Raji (cell line): ENCODE results near the gene TANGO6.

Experiments used
- POLR2A ChIP-seq: IDR thresholded peaks from 2 replicates; pipeline ENCODE4 v1.6.1; 2011; ENCODE audit warnings: low read depth, low read length, control low read depth; ENCODE audit not compliant: insufficient read depth

The TANGO6 gene

GRCh38 chr16:69040144-69040909 lies 197.0 kb downstream of the TANGO6 start:
- TF ChIP-seq POLR2A, result no peak

- TF ChIP-seq POLR2A, result no peak
Measured at GRCh38 chr16:69048328-69049120, 205.2 kb downstream of the TANGO6 start.

- TF ChIP-seq POLR2A, result no peak
Measured at GRCh38 chr16:69049146-69049545, 205.8 kb downstream of the TANGO6 start.

- no peak for TF ChIP-seq POLR2A
Measured at GRCh38 chr16:69049603-69050375, 206.5 kb downstream of the TANGO6 start.

- TF ChIP-seq POLR2A, result no peak
Measured at GRCh38 chr16:69055008-69055407, 211.7 kb downstream of the TANGO6 start.

- TF ChIP-seq POLR2A, result no peak
Measured at GRCh38 chr16:69055980-69056379, 212.6 kb downstream of the TANGO6 start.

GRCh38 chr16:69056421-69056820 lies 213.1 kb downstream of the TANGO6 start:
- no peak for TF ChIP-seq POLR2A

- TF ChIP-seq POLR2A, result no peak
Measured at GRCh38 chr16:69057400-69058378, 214.4 kb downstream of the TANGO6 start.

GRCh38 chr16:69064124-69064763 lies 220.9 kb downstream of the TANGO6 start:
- TF ChIP-seq POLR2A, result no peak

GRCh38 chr16:69064764-69065313 lies 221.5 kb downstream of the TANGO6 start:
- TF ChIP-seq POLR2A, result no peak

GRCh38 chr16:69069504-69069903 lies 226.2 kb downstream of the TANGO6 start:
- TF ChIP-seq POLR2A, result no peak

GRCh38 chr16:69071036-69071435 lies 227.7 kb downstream of the TANGO6 start:
- TF ChIP-seq POLR2A, result no peak

GRCh38 chr16:69072640-69072974 lies 229.3 kb downstream of the TANGO6 start:
- TF ChIP-seq POLR2A, result no peak

- TF ChIP-seq POLR2A, result no peak
Measured at GRCh38 chr16:69073181-69073702, 229.9 kb downstream of the TANGO6 start.

GRCh38 chr16:69077251-69077650 lies 233.9 kb downstream of the TANGO6 start:
- TF ChIP-seq POLR2A, result no peak
